Frontal cortex (tissue), 4 donors: ENCODE data around the gene BRMS1. TPM values are rescaled to one million over a fixed set of nuclear protein-coding genes. Genes with fewer than 3 reads are reported as not detected.
A peak's percentile ranks its signal among the peaks of the same experiment; 100 is the strongest.
"Not testable (repeated sequence)": the region's sequence is repeated elsewhere in the genome, so short reads cannot be mapped to it uniquely, and the experiment has no call there.

Source experiments
- DNase-seq, 2 donors: peaks; one replicate each; pipeline ENCODE4 v3.0.0; 2012; ENCODE audit warnings: low spot score in 2 of 2
- FAIRE-seq: peaks from 2 replicates; lab custom pipeline; 2012; peaks lifted over from hg19 to GRCh38; lab: Jason Lieb, UNC
- total RNA-seq: library from RNA; depleted of rRNA; stranded (reverse); fragments of >200 nt; gene quantifications from one replicate; pipeline ENCODE4 v1.2.3, GENCODE V29; 2014
- donor health status: control.
- donor health status: control.
- donor health status: control.

The BRMS1 gene
- total RNA-seq, 1 donor from 2014 or later: 19.2 TPM

DNA sequence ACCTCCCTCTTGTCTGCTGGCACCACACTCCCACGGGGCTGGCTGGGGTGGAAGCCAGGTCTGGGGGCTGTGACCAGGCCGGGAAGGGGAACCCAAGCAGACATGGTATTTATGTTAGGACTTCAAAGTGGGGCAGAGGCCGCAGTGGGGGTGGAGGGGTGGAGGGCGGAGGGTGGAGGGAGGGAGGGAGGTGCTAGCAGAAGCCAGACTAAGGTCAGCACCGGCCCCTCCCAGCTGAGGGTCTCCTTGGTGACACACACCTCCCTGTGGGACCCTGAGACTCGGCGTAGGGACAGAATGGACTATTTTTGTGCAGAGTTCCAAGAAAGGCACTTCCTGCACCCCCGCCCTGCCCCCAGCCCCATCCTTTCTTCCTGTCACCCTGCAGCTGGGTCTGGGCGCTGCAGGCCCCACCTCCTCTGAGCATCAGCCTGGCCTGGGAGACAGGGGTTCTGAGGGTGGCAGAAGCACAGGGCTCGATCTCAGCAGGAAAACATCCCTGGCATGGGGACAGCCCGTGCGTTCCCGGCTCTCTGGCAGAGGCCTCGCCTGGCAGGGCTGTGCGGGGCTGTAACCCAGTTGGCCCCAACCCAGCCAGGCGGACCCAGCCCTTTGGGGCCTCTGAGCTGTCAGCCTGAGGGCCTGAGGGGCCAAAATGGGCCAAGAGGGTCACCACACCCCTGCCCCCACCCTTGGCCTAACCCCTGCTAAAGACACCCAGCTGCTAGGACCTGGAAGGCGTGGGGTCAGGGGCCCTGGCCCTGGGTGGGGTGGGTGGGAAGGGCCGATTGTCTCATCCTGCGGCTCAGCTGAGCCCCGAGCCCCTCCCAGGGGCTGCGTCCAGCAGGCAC is 18.4 kb downstream of the BRMS1 start:
- FAIRE-seq (no peak), DNase-seq (no peak)

DNA sequence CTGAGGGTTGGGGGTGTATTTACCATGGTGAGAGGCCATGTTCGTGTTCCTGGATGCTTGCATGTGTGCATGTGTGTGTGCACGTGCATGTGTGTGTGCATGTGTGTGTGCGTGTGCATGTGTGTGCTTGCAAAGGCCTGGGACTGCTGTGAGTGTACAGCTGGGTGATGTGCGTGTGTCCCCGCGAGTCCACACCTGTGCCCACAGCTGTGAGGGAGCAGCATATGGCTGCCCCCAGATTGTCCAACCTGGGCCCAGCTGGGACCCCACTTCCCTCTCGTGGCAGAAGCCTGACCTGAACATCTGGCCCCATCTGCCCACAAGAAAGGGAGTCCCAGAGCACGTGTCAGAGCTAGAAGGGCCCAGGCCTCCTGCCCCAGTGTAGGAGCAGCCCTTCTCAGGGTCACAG is 19.6 kb downstream of the BRMS1 start:
- no peak for FAIRE-seq
- DNase-seq: no peak

GRCh38 chr11:66324664-66325063 is 20.2 kb downstream of the BRMS1 start:
- DNase-seq (no peak), FAIRE-seq (no peak)

DNA sequence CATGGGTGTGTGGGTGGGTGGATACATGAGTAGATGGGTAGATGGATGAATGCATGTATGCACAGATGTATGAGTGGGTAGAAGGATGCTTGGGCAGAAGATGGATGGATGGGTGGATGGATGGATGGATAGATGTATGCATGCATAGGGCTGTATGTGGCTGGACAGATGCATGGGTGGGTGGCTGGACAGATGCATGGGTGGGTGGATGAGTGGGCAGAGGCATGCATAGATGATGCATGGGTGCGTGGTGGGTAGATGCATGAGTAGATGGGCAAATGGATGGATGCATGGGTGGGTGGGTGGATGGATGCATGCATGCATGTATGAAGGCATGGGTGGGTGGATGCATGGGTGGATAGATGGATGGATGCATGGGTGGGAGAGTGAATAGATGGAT is 21.2 kb downstream of the BRMS1 start:
- no peak for FAIRE-seq
- DNase-seq: no peak

DNA sequence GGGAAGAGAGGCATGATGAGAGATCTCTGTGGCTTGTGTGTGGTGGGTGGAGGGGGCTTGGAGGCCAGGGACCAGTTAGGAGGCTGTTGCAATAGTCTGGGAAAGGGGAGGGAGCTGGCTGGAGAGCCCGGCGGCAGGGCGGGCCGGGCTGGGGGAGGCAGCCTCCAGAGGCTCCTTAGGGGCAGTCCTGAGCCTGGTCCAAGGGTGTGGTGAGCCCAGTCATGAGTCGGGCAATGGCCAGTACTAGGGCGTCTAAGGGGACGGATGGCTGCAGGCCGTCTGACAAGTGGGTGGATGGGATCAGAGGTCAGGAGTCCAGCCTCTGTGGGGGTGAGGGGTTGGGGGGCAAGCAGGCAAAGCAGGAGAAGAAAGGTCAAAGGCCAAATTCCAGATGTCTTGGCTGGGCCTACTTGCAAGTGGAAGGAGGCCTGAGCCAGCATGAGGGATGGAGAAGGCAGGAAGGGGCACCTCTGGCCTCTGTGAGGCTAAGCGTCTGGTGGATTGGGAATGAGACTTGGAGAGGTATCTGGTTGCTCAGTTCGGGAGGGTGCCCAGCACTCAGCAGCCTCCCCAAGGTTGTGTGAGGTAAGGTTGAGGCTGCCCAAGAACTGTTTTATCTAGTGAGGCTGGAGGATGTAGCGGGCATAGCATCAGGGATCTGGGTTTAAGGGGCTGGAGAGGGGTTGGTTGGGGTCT is 22.0 kb downstream of the BRMS1 start:
- FAIRE-seq (no peak), DNase-seq (no peak)

DNA sequence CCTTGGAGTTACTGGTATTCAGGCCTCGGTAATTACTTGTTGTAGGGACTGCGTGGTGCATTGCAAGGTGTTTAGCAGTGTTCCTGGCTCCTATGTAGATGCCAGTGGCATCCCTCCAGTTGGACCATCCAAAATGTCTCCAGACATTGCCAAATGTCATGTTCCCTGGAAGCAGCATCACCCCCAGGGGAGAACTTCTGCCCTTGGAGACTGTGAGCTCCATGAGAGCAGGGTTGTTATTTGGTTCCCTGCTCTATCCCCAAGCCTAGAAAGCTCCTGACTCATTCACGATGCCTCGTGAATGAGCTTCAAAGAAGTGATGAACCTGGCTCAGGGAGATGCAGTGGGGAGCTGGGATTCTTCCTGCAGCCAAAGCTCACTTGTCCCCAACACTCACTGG is 23.3 kb downstream of the BRMS1 start:
- DNase-seq (no peak), FAIRE-seq (no peak)

- DNase-seq, FAIRE-seq: not testable (repeated sequence)
These were observed 24.2 kb downstream of the BRMS1 start for GRCh38 chr11:66320748-66321147.

DNA sequence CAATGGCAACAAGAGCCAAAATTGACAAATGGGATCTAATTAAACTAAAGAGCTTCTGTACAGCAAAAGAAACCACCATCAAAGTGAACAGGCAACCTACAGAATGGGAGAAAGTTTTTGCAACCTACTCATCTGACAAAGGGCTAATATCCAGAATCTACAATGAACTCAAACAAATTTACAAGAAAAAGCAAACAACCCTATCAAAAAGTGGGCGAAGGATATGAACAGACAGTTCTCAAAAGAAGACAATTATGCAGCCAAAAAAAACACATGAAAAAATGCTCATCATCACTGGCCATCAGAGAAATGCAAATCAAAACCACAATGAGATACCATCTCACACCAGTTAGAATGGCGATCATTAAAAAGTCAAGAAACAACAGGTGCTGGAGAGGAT is 24.6 kb downstream of the BRMS1 start:
- FAIRE-seq, DNase-seq: not testable (repeated sequence)

DNA sequence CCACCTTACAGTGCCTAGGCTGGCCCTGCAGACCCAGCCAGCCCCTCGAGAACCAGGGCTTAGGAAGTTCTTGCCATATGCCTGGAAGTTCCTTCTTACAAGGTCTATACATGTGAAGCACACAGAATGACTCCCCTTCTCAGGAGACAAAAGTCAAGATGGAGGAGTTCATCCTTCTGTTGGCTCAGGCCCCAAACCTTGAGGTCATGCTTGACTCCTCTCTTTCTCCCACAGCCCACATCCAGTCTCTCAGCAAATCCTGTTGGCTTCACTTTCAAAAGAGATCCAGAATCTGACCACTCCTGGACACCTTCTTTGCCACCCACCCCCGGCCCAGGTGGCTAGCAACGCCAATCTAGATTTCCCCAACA is 26.3 kb downstream of the BRMS1 start:
- FAIRE-seq (no peak), DNase-seq (no peak)

DNA sequence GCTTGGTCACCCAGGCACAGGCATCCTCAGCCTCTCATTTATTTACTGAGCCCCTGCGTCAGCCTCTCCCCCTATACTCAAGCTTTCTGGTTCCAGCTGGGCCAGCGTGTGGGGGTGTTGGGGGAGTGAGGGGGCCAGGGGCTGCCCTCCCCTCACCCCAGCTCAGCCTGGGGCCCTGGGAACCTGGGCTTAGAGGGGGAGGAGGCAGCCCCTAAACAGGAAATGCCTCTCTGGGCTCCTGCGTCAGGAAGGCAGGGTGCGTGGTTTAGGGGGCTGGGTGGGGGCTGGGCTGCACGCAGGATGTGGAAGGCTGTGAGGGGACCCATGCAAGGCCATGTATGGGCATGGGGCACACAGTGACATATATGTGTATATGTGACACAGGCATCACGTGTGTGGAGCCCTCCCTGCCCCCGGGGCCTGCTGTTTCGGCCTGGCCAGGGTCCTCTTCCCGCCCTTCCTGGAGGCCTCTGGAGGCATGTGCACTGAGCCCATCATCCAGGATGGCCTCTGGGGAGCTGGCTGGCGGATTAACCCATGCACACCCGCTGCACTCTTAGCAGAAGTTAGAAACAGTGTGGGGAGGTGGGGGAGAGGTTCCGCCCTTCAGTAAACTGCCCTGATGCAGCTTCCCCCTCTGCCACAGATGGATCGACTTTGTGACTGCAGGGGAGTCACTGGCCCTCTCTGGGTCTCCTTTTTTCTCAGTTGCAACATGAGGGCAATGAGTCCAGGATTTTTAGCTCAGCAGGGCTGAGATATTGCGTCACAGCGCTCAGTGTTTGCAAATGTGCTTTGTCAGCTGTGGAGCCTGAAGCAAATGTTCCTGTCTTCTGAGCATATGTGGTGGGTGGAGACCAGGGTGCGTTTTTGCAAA is 26.9 kb downstream of the BRMS1 start:
- DNase-seq: no peak
- no peak for FAIRE-seq

DNA sequence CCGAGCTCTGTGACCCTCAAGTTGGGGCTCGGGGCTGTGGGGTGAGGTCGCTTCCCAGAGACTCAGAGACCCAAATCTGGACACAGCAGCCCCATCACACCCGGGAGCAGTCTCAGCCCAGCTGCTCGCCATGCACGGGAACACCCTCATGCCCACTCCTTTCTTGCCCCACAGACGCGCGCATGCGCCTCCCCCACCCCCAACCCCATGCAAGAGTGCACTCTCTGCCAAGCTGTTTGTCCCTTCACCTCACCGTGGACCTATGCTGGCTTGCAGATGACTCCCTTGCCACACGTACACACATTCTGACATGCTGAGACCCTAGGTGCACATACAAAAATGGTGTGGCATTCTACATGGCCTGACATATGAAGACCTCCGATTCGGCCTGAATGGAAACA is 27.6 kb downstream of the BRMS1 start:
- FAIRE-seq (no peak), DNase-seq (no peak)

DNA sequence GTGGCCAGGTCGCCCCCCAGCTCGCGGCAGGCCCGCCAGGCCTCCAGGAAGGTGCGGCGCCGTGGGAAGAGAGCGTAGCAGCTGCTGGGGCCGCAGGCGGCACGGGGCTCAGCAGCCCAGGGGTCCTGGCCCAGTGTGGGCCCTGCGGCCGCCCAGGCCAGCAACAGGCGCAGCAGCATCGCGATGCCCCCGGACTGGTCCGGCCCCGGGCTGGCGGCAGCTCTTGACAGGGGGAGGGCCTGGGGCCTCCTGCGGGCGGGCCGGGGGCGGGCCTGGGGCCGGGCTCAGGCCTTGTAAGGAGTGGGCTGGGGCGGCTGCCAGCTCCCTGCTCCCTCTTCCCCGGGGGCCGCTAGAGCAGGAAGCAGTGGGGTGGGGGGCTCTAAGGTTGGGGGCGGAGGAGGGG is 28.1 kb downstream of the BRMS1 start, which contains the start of gene CD248:
TSS of gene CD248 (minus strand) at position 196 of the 403 bp plus-strand sequence. CDS start at position 179, 17 bp downstream.
- DNase-seq (peak in 1 of 2 donors; percentile 58), FAIRE-seq (no peak)

- no peak for FAIRE-seq
- no peak for DNase-seq
These were observed 28.7 kb downstream of the BRMS1 start for GRCh38 chr11:66315921-66316811.

DNA sequence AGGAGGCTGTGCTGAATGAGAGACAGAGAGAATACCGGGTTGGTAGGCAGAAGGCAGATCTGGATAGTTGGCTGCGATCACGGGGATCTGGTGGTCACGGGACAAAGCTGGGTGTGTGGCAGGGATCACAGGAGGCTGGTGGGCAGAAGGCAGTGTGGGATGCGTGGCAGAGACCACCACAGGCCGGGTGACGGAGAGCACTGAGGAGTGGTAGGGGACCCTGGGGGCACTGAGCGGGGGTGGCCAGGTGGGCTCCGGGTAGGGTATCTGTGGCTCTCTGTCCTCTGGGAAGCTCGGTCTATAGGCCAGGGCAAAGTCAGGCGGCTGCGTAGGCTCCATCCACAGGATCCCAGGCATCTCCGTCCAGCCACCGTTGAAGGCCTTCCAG is 29.4 kb downstream of the BRMS1 start:
- no peak for FAIRE-seq
- no peak for DNase-seq

DNA sequence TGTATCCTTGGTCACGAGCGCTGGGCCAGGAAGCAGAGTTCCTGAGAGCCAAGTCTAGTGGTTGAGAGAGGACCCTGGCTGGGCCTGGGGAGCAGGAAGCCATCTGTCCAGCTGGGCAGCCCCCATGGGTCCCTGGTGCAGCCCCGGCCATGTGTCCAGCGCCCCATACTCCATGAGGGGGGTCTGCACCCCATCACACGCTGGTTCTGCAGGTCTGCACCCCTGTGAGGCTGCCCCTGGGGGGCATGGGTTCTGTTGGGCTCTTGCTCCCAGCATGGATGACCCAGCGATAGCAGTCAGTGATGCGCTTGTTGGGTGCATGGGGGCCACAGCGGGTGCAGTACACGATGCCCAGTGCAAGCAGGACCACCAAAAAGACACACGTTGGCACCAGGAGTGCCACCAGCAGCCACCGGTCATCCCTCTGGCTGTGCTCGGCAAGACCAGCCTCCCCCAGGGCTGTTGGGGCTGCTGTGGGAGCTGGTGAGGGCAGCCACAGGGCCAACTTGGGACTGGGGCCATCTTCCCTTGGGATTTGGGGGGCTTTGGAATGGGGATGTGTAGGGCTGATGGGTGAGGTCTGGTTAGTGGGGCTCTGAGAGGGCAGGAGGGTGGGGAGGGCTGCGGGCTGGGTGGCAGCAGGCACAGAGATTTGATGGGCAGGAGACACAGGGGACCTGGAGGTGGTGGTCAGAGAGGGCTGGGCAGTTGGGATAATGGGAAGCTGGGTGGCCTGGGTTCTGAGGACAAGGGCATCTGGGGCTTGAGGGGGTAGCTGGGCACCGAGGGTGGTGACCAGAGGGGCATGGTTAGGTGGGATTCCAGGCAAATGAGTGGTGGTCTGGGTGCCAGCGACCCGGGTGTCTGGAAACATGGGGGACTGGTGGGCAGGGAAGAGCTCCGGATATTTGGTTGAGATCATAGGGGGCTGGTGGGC is 30.1 kb downstream of the BRMS1 start:
- no peak for FAIRE-seq
- DNase-seq: no peak

GRCh38 chr11:66314186-66314501 is 30.8 kb downstream of the BRMS1 start:
- FAIRE-seq (no peak), DNase-seq (no peak)

GRCh38 chr11:66313321-66314185 is 31.4 kb downstream of the BRMS1 start:
- FAIRE-seq (no peak), DNase-seq (no peak)
